H4 (cell line): ENCODE measurements around the gene TEX28. TPM values are rescaled to one million over a fixed set of nuclear protein-coding genes. Genes with fewer than 3 reads are reported as not detected.
"Not testable (repeated sequence)": the region's sequence is repeated elsewhere in the genome, so short reads cannot be mapped to it uniquely, and the experiment has no call there.

Experiments
- DNase-seq: peaks from one replicate; pipeline ENCODE4 v3.0.0-alpha.2; 2015; ENCODE audit warnings: low spot score
- total RNA-seq: library from RNA; depleted of rRNA; stranded (reverse); fragments of >200 nt; shearing (Covaris generic); gene quantifications from 2 replicates; pipeline ENCODE4 v1.2.3, GENCODE V29; 2014; rRNA removed

TEX28 gene
- total RNA-seq, 1 experiment from 2014 or later, result not detected

- not testable (repeated sequence) for DNase-seq
Measured at GRCh38 chrX:154247377-154248045, 47.4 kb downstream of the TEX28 start.

- not testable (repeated sequence) for DNase-seq
Measured at GRCh38 chrX:154239982-154240503, 54.9 kb downstream of the TEX28 start.

GRCh38 chrX:154238939-154239559 is 55.9 kb downstream of the TEX28 start:
- not testable (repeated sequence) for DNase-seq

GRCh38 chrX:154233620-154234019 is 61.3 kb downstream of the TEX28 start:
- not testable (repeated sequence) for DNase-seq

GRCh38 chrX:154231443-154231842 is 63.5 kb downstream of the TEX28 start:
- DNase-seq, result not testable (repeated sequence)

GRCh38 chrX:154226706-154227105 is 68.2 kb downstream of the TEX28 start:
- not testable (repeated sequence) for DNase-seq

GRCh38 chrX:154225292-154225691 is 69.6 kb downstream of the TEX28 start:
- not testable (repeated sequence) for DNase-seq

Other genes starting within 250 kb of the TEX28 start
- gene MECP2, start 197.4 kb downstream of the TEX28 start, total RNA-seq, result 24.9 and 28.3 TPM in 2 replicates
- gene OPN1LW, start 150.9 kb downstream of the TEX28 start, total RNA-seq, result not detected in 2 replicates
- gene OPN1MW, start 112.5 kb downstream of the TEX28 start, total RNA-seq, result not detected in 2 replicates
- not detected in 2 replicates for gene OPN1MW2, start 75.4 kb downstream of the TEX28 start, total RNA-seq
- not detected in 2 replicates for gene OPN1MW3, start 37.5 kb downstream of the TEX28 start, total RNA-seq
- gene TKTL1, start 671 bp upstream of the TEX28 start, total RNA-seq, result 2.1 TPM in 1 of 2 replicates, not detected in the other
- 409 and 458 TPM in 2 replicates for gene FLNA, start 79.5 kb upstream of the TEX28 start, total RNA-seq
- gene EMD, start 84.2 kb upstream of the TEX28 start, total RNA-seq, result 53.3 and 69.3 TPM in 2 replicates
- gene RPL10, start 103.3 kb upstream of the TEX28 start, total RNA-seq, result 5,829 and 6,316 TPM in 2 replicates
- gene DNASE1L1, start 114.1 kb upstream of the TEX28 start, total RNA-seq, result 19.4 and 21.8 TPM in 2 replicates
- 15.1 and 15.3 TPM in 2 replicates for gene TAFAZZIN, start 116.4 kb upstream of the TEX28 start, total RNA-seq
- 60.2 and 69.2 TPM in 2 replicates for gene ATP6AP1, start 133.6 kb upstream of the TEX28 start, total RNA-seq
- gene GDI1, start 142.0 kb upstream of the TEX28 start, total RNA-seq, result 62.2 and 68.0 TPM in 2 replicates
- 52.2 and 63.0 TPM in 2 replicates for gene FAM50A, start 149.0 kb upstream of the TEX28 start, total RNA-seq
- gene PLXNA3, start 163.2 kb upstream of the TEX28 start, total RNA-seq, result 1.6 and 1.9 TPM in 2 replicates
- 57.8 and 96.3 TPM in 2 replicates for gene LAGE3, start 184.2 kb upstream of the TEX28 start, total RNA-seq
- 55.5 and 94.8 TPM in 2 replicates for gene UBL4A, start 191.5 kb upstream of the TEX28 start, total RNA-seq
- gene SLC10A3, start 195.5 kb upstream of the TEX28 start, total RNA-seq, result 20.0 and 35.3 TPM in 2 replicates
- 17.2 and 17.9 TPM in 2 replicates for gene FAM3A, start 221.1 kb upstream of the TEX28 start, total RNA-seq